Heart left ventricle (tissue), 16 donors: Measurements from ENCODE around the gene OLIG1. TPM values are rescaled to one million over a fixed set of nuclear protein-coding genes. Genes with fewer than 3 reads are reported as not detected.

Experiments used
- ATAC-seq, 4 donors: fragments of 200-7000 bp; cut with Tn5 transposase; one replicate each; pipeline ENCODE4 v1.9.1; 2020 to 2022; ENCODE audit warnings: moderate library complexity in 4 of 4, mild to moderate bottlenecking in 3 of 4, moderate number of reproducible peaks in 1 of 4
- DNase-seq, 5 donors: peaks; one replicate each; pipeline ENCODE4 v3.0.0-alpha.2; 2020
- H3K27ac ChIP-seq, 12 donors: fragments of 200-600 bp; sonication (generic) in 4 of 12; one replicate each; pipeline versions ENCODE4 v1.5.0 to v1.8.0; 2016 to 2022; ENCODE audit warnings: mild to moderate bottlenecking in 2 of 12
- H3K27me3 ChIP-seq, 9 donors: fragments of 200-600 bp; sonication (generic) in 2 of 9; one replicate each; pipeline versions ENCODE4 v1.5.1 to v1.8.0; 2016 to 2022; ENCODE audit warnings: mild to moderate bottlenecking in 3 of 9
- H3K36me3 ChIP-seq, 9 donors: fragments of 200-600 bp; sonication (generic) in 2 of 9; one replicate each; pipeline versions ENCODE4 v1.5.0 to v1.8.0; 2018 to 2022; ENCODE audit warnings: mild to moderate bottlenecking in 2 of 9
- H3K4me1 ChIP-seq, 12 donors: fragments of 200-600 bp; sonication (generic) in 4 of 12; one replicate each; pipeline versions ENCODE4 v1.5.0 to v1.8.0; 2016 to 2022; ENCODE audit warnings: mild to moderate bottlenecking in 3 of 12
- H3K4me3 ChIP-seq, 12 donors: fragments of 200-600 bp; sonication (generic) in 4 of 12; one replicate each; pipeline versions ENCODE4 v1.5.0 to v1.8.0; 2017 to 2022; ENCODE audit warnings: mild to moderate bottlenecking in 9 of 12, moderate library complexity in 4 of 12
- H3K9me3 ChIP-seq, 12 donors: fragments of 200-600 bp; sonication (generic) in 4 of 12; one replicate each; pipeline versions ENCODE4 v1.5.0 to v1.8.0; 2016 to 2022; ENCODE audit warnings: mild to moderate bottlenecking in 1 of 12
- CTCF ChIP-seq, 12 donors: fragments of 200-600 bp; sonication (generic) in 4 of 12; IDR thresholded peaks; one replicate each; pipeline versions ENCODE4 v1.5.0 to v1.8.0; 2018 to 2022; ENCODE audit warnings: antibody characterized with exemption in 12 of 12, mild to moderate bottlenecking in 5 of 12
- POLR2A ChIP-seq, 2 donors: fragments of 450-650 bp; IDR thresholded peaks; one replicate each; pipeline ENCODE4 v1.6.1; 2017; ENCODE audit warnings: antibody characterized with exemption in 2 of 2, mild to moderate bottlenecking in 2 of 2, moderate library complexity in 2 of 2
- WGBS, 4 donors: extraction: QIAGEN DNeasy Blood & Tissue Kit in 2 of 4; methylation state at CpG; one replicate each; pipeline versions ENCODE4 v1.1.5 to v1.1.7; 2013 to 2018; 5-methylcytosine and 5-hydroxymethylcytosine counted together
- intact Hi-C, 10 donors: fragments of 100-400 bp; cut with DNase I; formaldehyde crosslinking; loops; one replicate each; pipeline versions ENCODE4 v1.11.1 to v1.14.2; 2022
- polyA plus RNA-seq, 2 donors: library from polyadenylated mRNA; stranded (reverse); fragments of 200-250 nt; gene quantifications; one replicate each; pipeline ENCODE4 v1.2.3, GENCODE V29; 2013
- total RNA-seq, 9 donors: library from RNA; depleted of rRNA in 2 of 9; stranded (reverse); fragments of >200 nt in 2 of 9; fragmentation: NEBNext Ultra II Directional in 3 of 9; extraction: Animal tissue kit (Norgen Biotek cat#: 25700) in 3 of 9; gene quantifications; one replicate each; pipeline versions ENCODE4 v1.1.0 to v1.2.4, GENCODE V29; 2016 to 2023
- donor health status: ischemic (EF 13 %, LVEDD 7.1; RV severe dilation, severe dysfunction).
- donor health status: healthy with polysubstance abuse.
- donor health status: DM: no; HTN: yes; CAD: no.
- donor health status: DM: no; HTN: no; CAD: no.
- donor health status: ischemic (EF 25% LVEDD 6.9; RV normal size, moderate dysfunction).
- donor health status: ischemic (EF 25% LVEDD 5.7; RV mildly dilated, moderate dysfunction).
- donor health status: healthy.
- donor health status: DM: yes; HTN: yes; CAD: no.
- donor health status: ischemic (EF 35%, LVEDD 5.7; RV mildly dilated, moderate dysfunction).
- donor health status: nonischemic (EF 11% LVEDD 7.7; RV severe dilation, severe dysfunction).
- donor health status: DM: yes; HTN: yes; CAD: no.
- donor health status: PGD.
- donor health status: ischemic (EF 29% LVEDD 5.4; RV normal size, mild dysfunction).
- donor health status: nonischemic (EF 23%, LVEDD 6.1; RV moderate dilation, normal function).

OLIG1 gene
- total and polyA plus RNA-seq, 11 donors, result 0.11 to 0.67 TPM; not detected in 9

GRCh38 chr21:33024201-33025103, 45.5 kb upstream of the OLIG1 start:
- H3K9me3 ChIP-seq, result no peaks in the 10 kb centered on the region
- peaks cover 0 to 80% (median 38%) of the 10 kb centered on the region in 12 donors for H3K4me1 ChIP-seq
- intact Hi-C loops, result loop anchor here in 1 of 10 donors (5.0 kb wide), 1 partner anchor 43 kb away; no protein-coding TSS in a partner anchor

GRCh38 chr21:33025106-33025488, 44.8 kb upstream of the OLIG1 start:
- Histone ChIP-seq H3K27me3 (peaks cover 79 to 100% (median 99%) of the 10 kb centered on the region in 9 donors), H3K4me3 (no peak overlapping the region), H3K4me1 (peaks cover 0 to 76% (median 35%) of the 10 kb centered on the region in 12 donors), H3K27ac (no peak overlapping the region), H3K36me3 (no peaks in the 10 kb centered on the region), H3K9me3 (no peaks in the 10 kb centered on the region)
- 2 to 5% (median 2%) methylated on average over 20 to 22 of the region's 22 CpGs for WGBS, 4 donors
- no peak for ATAC-seq
- no peak for TF ChIP-seq POLR2A (IDR thresholded peaks at IDR 0.05)
- no peak for TF ChIP-seq CTCF (IDR thresholded peaks at IDR 0.05)
- intact Hi-C loops, result loop anchor here in 1 of 10 donors (5.0 kb wide), 1 partner anchor 42 kb away; no protein-coding TSS in a partner anchor
- DNase-seq, result no peak

More at GRCh38 chr21:33024201-33025103, 45.5 kb upstream of the OLIG1 start:
- peak overlapping the region in 2 of 12 donors; percentile 3 to 31 for H3K4me3 ChIP-seq
- peaks cover 78 to 100% (median 99%) of the 10 kb centered on the region in 9 donors for H3K27me3 ChIP-seq
- TF ChIP-seq POLR2A (IDR thresholded peaks at IDR 0.05), result no peak
- no peak for TF ChIP-seq CTCF (IDR thresholded peaks at IDR 0.05)
- H3K27ac ChIP-seq, result no peak overlapping the region
- H3K36me3 ChIP-seq, result no peaks in the 10 kb centered on the region
- DNase-seq (no peak), ATAC-seq (no peak)
- WGBS, 4 donors, result 5 to 7% (median 5%) methylated on average over 38 to 40 of the region's 40 CpGs

- Histone ChIP-seq H3K36me3 (no peaks in the 10 kb centered on the region), H3K4me3 (peak within 1 kb of the TSS in 3 of 12 donors; percentile 16 to 21 (median 20)), H3K27ac (no peak within 1 kb of the TSS), H3K27me3 (peaks cover 81 to 100% (median 99%) of the 10 kb centered on the region in 9 donors), H3K9me3 (no peaks in the 10 kb centered on the region), H3K4me1 (peaks cover 0 to 72% (median 33%) of the 10 kb centered on the region in 12 donors)
- TF ChIP-seq CTCF (IDR thresholded peaks at IDR 0.05), result no peak
- no peak for TF ChIP-seq POLR2A (IDR thresholded peaks at IDR 0.05)
- no peak for ATAC-seq
- WGBS, 4 donors, result 1 to 3% (median 2%) methylated on average over 34 to 59 of the region's 59 CpGs
- intact Hi-C loops, result loop anchor here in 1 of 10 donors (5.0 kb wide), 1 partner anchor 42 kb away; no protein-coding TSS in a partner anchor
- no peak for DNase-seq
Measured at GRCh38 chr21:33025489-33026442, 44.2 kb upstream of the OLIG1 start, which contains the start of gene OLIG2. OLIG2 (plus strand) TSS chr21:33025935; CDS start chr21:33026863, 928 bp downstream.
